Sigmoid colon (tissue), 3 donors: Measurements from ENCODE around the gene NEK11.

Experiments
- POLR2A ChIP-seq, 2 donors: fragments of 450-650 bp; IDR thresholded peaks; one replicate each; pipeline ENCODE4 v1.6.1; 2016; ENCODE audit warnings: antibody characterized with exemption in 2 of 2, mild to moderate bottlenecking in 2 of 2, moderate library complexity in 2 of 2
- TF ChIP-seq, protein P1 (sequence below), 4 experiments: fragments of 450-650 bp in 3 of 4; fragments of 200-600 bp in 1 of 4; IDR thresholded peaks; one replicate each; pipeline ENCODE4 v1.5.1; 2016 to 2019; ENCODE audit warnings: antibody characterized with exemption in 4 of 4, mild to moderate bottlenecking in 3 of 4, moderate library complexity in 2 of 4

GRCh38 chr3:131338948-131339640 lies 312.4 kb downstream of the NEK11 start:
- TF ChIP-seq, protein P1, sequence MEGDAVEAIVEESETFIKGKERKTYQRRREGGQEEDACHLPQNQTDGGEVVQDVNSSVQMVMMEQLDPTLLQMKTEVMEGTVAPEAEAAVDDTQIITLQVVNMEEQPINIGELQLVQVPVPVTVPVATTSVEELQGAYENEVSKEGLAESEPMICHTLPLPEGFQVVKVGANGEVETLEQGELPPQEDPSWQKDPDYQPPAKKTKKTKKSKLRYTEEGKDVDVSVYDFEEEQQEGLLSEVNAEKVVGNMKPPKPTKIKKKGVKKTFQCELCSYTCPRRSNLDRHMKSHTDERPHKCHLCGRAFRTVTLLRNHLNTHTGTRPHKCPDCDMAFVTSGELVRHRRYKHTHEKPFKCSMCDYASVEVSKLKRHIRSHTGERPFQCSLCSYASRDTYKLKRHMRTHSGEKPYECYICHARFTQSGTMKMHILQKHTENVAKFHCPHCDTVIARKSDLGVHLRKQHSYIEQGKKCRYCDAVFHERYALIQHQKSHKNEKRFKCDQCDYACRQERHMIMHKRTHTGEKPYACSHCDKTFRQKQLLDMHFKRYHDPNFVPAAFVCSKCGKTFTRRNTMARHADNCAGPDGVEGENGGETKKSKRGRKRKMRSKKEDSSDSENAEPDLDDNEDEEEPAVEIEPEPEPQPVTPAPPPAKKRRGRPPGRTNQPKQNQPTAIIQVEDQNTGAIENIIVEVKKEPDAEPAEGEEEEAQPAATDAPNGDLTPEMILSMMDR (IDR thresholded peaks at IDR 0.05) = no peak
- TF ChIP-seq POLR2A (IDR thresholded peaks at IDR 0.05) = no peak
